ENCODE data around the gene C19orf67. TPM values are rescaled to one million over a fixed set of nuclear protein-coding genes. Genes with fewer than 3 reads are reported as not detected.

The C19orf67 gene
- total RNA-seq, 1 donor from 2014 or later = not detected

DNA sequence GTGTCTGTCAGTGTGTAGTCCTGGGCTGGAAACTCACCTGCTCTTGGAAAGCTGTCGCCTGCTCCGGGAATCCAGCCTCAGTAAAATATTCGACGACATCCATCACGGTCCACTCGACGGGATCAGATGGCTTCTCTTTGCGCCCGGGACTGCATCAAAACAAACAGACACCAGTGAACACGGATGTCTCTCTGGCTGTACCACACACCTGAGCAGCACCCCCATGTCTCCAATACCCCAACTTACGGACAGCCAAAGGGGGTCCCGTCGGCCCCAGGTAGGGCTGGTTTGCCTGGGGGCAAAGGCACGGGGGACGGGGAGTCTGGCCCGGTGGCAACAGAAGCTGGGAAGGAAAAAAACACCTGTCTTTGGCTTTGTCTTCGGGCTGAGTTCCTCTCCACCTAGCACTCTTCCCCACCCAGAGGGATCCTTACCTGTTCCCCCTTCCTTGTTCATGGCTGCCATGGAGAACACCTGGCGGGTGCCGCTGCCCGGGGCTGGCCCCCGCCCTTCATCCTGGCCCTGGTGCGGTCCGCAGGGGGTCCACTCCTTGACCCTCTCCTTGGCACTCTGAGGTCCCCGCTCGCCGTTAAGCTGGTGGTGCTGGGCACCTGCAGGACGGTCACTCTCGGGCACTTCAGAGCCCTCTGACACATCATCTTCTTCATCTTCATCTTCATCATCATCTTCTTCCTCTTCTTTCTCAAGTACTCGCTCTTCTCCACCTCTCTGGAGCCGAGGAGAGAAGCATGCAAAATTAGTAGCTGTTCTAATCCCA, 3.2 kb upstream of the C19orf67 start:
- DNase-seq (ENCODE audit: extremely low read depth, low read depth, low spot score) = no peak

DNA sequence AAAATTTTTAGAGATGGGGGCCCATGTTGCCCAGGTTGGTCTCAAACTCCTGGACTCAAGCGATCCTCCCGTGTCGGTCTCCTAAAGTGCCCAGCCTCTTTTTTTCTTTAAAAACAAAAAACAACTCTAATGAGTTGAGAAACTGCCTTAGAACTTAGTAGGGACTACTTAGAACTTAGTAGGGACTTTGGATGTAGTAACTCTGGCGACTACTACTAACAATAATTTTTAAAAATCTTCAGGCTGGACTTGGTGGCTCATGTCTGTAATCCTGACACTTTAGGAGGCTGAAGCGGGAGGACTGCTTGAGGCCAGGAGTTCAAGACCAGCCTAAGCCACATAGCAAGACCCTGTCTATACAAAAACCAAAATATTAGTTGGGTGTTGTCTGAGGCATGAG, 515 bp upstream of the C19orf67 start:
- no peak for DNase-seq (ENCODE audit: extremely low read depth, low read depth, low spot score)

DNA sequence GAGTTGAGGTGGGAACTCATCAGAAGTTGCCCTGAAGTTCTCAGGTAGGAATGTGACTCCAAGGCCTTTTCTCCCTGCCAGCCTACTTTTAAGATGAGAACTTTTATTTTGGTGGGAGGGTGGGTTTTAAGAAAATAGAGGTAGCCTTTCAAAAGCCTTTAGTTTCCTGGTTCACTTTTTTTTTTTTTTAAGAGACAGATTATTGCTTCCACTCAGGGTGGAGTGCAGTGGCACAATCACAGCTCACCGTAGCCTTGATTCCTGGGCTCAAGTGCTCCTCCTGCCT, 3.0 kb downstream of the C19orf67 start:
- DNase-seq (ENCODE audit: extremely low read depth, low read depth, low spot score) = no peak

DNA sequence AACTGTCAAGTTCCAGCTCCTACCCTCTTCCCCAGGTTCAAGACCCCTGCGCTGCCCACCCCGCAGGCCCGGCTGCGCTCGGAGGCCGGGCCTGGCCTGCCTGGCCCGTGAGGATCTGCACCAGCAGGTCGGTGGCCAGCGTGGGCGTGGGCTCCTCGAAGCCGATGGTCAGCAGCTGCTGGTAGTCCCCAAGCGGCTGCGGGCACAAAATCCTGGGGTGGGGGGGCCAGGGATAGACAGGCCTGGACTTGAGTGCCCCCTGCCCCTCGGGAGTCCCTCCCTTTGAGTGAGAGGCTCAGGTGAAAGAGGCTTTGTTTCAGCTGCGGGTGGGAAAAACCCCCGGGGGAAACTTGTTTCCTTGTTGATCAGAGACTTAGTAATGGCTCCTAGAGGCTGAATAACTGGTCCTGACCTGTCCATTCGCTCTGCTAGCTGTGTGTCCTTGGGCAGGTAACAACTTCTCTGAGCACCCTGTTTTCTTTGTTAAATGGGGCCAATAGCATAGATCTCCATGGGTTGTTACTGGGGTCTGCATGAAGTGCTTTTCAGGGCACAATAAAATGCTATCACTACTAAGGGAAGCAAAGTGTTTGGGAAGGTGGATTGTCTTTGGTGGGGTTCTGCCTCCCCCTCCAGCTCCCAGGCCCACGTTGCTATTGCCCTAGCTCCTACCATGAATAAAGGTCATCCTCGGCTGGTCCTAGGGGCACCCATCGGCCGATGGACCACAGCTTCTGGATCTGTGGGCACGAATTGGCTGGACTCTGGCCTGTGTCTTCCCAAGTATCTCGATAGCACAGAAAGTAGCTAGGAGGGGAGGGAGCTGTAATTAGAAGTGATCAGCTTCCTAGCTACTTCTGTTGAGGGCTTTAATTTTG, 3.5 kb downstream of the C19orf67 start:
- DNase-seq (ENCODE audit: extremely low read depth, low read depth, low spot score) = no peak

DNA sequence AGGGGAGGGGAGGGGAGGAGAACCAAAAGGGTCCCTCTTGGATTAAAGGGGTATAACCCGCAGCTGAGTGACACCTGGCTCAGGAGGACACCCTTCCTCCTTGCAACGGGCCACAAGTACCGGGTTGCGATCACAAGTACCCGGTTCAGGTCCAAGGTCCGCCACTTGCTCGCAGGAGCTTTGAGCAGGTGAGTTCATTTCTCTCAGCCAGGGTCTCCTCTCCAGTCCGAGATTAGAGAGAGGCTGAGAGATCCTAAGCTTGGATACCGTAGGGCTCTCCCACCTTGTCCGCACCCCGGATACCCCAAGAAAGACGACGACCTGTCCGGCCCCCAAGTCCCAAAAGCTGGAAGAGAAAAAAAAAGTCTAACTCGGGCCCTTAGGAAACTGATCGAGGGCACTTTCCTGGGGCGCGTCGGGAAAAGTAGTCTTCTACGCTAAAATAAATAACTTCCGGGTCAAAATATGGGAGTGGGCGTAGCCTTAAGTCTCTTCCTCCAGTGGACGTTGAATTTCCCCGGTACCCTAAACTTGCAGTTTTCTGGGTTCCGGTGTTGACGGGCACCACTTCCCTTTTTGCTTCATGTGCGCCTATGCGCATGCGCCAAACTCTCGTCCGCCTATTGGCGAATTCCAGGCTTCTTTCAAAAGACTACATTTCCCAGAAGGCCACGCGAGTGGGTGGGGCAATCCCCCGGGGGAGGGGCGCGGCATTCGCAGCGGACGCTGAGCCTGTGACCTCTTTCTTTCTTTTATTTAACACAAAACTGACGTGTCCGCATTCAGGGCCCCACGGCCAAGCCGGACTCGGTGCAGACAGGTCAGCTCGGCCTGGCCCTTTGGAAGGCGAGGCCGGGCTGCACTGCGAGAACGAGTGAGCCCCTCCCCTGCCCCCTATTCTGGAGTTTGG, 4.4 kb downstream of the C19orf67 start:
- peak; percentile 99 for DNase-seq (ENCODE audit: extremely low read depth, low read depth, low spot score)

DNA sequence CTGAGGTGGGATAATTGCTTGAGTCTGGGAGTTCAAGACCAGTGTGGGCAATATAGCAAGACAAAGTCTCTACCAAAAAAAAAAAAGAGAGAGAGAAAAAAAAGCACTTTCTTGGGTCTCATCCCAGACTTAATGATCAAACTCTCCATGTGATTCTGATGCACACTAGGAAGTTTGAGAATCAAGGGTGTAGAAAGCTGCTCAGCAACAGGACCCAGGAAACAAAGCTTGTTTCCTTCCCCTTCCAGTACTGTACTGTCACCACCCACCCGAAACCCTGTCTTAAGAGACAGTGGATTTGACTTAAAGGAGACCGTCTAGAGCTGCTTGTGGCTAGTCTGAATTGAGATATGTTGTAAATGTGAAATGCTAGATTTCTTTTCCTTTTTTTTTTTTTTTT, 7.2 kb downstream of the C19orf67 start:
- no peak for DNase-seq (ENCODE audit: extremely low read depth, low read depth, low spot score)

DNA sequence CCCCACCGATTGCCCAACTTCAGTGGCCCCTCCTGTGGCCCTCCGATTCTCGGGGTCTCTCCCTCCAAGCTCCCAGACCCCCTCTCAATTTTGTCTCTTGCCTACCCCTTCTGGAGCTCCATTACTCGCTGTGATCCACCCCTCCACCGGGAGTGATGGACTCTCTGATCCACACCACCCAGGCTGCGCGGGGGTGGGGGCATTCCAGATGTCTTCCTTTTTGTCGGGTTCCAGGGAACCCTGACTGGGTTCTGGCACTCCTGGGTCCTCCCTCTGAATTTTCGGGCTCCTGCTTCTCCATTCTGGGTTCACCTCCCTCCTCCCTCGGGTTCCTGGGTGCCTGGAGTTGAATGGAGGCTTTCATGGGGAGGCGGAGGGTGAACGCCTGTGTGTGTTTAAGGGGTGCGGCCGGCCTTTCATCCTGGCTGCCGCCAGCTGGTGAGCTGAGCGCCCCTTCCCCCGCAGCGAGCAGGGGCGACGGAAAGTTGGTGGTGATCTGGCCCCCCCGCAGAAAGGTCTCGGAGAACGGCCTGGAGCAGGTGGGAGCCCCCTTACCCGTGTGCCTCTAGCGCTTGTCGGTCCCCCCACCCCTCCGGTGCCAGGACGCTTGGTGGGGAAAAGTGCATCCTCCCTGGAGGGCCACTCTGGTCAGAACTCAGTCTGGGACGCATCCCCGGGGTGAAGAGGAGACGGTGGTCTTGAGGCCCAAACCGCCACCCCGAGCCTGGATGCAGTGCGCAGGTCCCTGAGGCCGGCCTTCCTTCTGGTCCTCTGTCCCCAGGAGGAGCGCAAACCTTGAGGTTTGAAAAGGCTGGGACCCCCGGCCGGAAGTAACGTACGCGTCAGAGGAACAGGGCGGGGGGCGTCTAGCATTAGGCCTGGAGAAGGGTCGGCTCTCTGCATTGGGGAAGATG, 11.4 kb downstream of the C19orf67 start:
- no peak for DNase-seq (ENCODE audit: extremely low read depth, low read depth, low spot score)

DNA sequence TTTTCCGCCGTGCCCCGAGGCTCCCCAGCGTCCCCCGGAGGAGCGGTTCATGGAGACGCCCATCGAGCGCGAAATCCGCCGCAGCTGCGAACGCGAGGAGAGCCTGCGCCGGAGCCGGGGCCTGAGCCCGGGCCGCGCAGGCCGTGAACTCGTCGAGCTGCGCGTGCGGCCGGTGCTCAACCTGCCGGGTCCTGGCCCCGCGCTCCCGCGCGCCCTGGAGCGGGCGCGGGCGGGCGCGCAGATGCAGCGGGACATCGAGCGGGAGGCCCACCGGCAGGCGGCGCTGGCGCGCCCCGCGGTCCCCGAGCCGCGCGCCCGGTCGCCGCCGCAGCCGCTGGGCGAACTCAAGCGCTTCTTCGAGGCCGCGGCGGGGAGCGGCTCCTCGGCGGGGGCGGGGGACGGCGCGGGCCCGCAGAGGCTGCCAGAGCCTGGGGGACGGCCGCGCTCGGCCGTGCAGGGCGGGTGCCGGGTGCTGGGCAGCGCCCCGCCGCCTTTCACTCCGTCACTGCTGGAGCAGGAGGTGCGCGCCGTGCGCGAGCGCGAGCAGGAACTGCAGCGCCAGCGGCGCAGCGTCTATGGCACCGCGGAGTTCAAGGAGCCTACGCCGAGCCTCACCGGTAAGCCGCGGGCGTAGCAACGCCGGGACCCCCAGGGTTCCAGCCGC, 12.2 kb downstream of the C19orf67 start:
- no peak for DNase-seq (ENCODE audit: extremely low read depth, low read depth, low spot score)

DNA sequence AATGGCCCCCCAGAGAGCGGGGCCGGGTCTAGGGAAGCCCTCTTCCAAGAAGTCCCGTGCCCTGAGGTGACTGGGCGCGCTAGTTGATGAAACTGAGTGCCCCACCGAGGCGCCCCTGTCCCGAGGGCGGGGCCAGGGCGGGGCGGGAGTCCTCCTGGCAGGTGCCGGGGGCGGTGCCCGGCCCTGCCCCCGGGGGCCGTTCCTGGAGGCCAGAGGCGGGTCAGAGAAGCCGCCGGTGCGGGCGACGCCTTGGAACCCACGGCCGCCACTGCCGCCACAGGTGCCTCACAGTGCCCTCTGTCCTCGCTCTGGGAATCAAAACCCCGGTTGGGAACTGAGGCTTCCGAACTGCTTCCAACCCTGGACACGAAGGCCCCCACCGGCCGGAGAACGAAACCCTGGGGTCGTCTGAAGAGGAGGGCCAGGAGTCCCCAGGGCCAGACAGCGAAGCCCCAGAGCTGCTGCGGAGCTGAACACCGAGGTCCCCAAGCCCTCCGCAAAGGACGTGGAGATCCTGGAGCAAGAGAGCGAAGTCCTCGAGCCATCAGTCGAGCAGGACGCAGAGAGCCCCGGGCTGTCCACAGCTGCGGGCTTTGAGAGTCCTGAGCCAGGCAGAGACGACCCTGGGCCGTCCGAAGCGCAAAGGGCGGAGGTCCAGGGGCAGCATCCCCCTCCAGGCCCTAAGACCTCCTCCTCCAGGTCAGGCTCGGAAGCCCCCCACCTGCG, 12.9 kb downstream of the C19orf67 start, which contains the start of gene MISP3:
Gene MISP3, plus strand, starts transcription at position 252 of the 726 bp plus-strand sequence. CDS start 524 bp downstream, outside the sequence.
- DNase-seq (ENCODE audit: extremely low read depth, low read depth, low spot score) = no peak

DNA sequence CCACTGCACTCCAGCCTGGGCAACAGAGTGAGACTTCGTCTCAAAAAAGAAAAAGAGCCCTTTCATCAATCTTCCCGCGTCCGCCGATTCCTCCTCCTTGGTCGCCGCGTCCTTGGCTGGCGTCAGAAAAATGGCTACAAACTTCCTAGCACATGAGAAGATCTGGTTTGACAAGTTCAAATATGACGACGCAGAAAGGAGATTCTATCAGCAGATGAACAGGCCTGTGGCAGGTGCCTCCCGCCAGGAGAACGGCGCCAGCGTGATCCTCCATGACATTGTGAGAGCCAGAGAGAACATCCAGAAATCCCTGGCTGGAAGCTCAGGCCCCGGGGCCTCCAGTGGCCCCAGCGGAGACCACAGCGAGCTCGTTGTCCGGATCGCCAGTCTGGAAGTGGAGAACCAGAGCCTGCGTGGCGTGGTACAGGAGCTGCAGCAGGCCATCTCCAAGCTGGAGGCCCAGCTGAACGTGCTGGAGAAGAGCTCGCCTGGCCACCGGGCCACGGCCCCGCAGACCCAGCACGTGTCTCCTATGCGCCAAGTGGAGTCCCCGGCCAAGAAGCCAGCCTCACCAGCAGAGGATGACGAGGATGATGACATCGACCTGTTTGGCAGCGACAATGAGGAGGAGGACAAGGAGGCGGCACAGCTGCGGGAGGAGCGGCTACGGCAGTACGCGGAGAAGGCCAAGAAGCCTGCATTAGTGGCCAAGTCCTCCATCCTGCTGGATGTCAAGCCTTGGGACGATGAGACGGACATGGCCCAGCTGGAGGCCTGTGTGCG, 15.1 kb downstream of the C19orf67 start:
- no peak for DNase-seq (ENCODE audit: extremely low read depth, low read depth, low spot score)

DNA sequence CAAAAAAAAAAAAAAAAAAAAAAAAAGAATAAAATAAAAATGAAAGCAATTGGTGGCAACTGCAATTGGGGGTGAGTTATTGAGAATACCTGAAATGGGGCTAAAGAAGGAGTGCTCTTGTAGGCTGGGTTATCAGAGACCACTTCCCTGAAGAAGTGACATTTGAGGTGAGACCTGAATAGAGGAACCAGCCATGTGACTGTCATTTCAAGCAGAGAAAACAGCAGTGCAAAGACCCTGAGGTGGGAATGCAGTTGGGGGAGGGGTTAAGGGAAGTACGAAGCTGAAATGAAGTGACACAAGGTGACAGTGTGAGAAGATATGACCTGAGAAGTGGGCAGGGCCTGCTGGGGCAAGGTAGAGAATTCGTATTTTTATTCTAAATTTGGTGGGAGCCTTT, 19.4 kb downstream of the C19orf67 start:
- DNase-seq (ENCODE audit: extremely low read depth, low read depth, low spot score) = no peak

DNA sequence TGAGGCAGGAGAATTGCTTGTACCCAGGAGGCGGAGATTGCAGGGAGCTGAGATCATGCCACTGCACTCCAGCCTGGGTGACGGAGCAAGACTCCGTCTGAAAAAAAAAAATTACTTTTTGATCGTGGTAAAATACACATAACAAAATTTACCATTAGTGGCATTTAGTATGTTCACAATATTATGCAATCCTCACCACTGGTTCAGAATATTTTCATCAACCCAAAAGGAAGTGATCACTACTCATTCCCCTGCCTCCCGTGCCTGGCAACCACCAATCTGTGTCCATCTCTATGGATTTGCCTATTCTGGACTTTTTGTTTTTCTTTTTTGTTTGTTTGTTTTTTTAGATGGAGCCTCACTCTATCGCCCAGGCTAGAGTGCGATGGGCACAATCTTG, 22.5 kb downstream of the C19orf67 start:
- DNase-seq (ENCODE audit: extremely low read depth, low read depth, low spot score) = no peak

DNA sequence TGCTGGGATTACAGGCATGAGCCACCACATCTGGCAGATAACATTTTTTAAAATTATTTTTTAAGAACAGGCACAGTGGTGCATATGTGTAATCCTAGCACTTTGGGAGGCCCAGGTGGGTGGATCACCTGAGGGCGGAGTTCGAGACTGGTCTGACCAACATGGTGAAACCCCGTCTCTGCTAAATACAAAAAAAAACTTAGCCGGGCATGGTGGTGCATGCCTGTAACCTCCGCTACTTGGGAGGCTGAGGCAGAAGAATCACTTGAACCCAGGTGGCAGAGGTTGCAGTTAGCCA, 23.1 kb downstream of the C19orf67 start:
- no peak for DNase-seq (ENCODE audit: extremely low read depth, low read depth, low spot score)

DNA sequence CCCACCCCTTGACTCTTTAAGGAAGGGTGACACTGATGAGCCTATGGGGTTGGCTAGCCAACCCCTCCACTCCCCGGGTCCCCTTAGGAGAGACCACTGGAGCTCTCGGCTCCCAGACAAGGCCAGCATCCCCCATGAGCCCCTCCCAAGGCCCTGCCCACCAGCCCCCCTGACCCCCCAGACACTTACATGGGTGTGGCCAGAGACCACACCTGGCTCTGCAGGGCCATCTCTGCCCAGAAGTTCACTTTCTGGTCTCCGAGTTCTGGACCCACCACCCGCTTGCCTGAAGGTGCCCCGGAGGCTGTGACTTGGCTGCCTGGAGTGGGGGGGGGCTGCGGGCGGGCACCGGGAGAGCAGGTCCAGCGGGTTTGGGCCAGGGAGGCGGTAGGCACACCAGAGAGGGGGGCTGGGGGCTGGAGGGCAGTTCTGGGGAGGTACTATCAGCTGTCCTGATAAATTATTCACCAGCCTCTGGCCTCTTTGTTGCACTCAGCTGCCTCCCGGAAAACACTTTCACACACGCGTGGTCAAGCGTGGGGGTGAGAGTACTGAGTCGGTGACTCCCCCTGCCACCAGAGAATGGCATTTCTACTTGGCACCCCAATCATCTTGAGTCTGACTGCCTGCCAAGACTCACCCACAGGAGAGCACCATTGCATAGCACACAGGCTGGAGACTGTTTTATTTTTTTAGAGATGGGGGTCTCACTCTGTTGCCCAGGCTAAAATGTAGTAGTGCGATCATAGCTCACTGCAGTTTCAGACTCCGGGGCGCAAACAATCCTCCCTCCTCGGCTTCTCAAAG, 23.6 kb downstream of the C19orf67 start, which contains the start of gene PALM3:
Gene PALM3, minus strand, starts transcription at position 326 of the 807 bp plus-strand sequence. Its CDS starts 96 bp downstream, at position 230.
- DNase-seq (ENCODE audit: extremely low read depth, low read depth, low spot score) = no peak

DNA sequence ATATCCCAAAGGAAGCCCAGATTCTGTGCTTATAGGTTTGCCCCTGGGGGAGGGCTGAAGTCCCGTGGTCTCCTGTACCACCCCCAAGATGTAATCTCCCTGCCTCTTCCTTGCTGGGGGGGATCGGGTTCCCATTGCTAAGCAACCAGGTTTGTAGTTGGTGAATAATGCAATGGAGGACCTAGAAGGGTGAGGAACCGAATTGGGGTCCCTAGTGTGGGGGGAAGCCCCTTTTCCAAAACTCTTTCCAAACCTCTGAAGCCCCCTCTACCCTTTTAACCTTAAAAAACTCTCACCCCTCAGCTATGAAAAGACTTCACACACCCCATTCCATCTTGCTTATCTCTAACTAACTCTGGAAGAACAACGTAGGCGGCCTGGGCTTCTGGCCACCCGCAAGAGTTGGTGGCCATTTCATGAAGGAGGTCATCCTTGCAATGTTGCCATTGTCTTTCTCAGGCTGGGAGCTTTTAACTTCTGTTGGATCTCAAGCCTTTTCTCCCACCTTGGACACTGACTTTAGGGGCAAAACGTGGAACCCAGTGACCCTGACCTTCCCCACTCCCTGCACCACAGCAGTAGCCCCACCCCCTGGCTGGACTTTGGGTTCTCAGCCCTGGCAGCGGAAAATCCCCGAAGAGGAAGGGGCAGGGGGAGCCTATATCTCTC, 24.4 kb downstream of the C19orf67 start:
- DNase-seq (ENCODE audit: extremely low read depth, low read depth, low spot score) = no peak

DNA sequence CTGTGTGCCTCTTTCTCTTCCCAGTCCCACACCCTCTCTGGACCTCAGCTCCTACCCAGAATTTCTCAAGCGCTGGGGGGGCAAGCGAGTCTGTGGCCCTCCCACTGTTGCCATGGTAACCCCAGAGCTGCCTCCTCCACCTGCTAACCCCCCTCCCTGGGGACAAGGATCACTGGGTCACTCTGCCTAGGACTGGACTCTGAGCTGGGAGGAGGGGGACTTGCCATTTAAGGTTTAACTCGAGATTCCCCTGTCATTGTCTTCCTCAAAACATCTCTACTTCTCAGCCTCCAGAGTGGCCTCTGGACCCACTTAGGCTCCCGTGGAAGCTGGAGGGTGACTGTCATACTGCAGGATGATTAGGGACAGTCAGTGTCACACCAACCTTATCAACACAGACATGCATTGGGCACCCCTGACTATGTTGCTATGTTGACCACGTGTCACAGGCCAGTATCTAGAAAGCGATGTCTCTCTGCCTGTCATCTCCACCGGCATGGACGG, 25.9 kb downstream of the C19orf67 start:
- DNase-seq (ENCODE audit: extremely low read depth, low read depth, low spot score) = no peak

DNA sequence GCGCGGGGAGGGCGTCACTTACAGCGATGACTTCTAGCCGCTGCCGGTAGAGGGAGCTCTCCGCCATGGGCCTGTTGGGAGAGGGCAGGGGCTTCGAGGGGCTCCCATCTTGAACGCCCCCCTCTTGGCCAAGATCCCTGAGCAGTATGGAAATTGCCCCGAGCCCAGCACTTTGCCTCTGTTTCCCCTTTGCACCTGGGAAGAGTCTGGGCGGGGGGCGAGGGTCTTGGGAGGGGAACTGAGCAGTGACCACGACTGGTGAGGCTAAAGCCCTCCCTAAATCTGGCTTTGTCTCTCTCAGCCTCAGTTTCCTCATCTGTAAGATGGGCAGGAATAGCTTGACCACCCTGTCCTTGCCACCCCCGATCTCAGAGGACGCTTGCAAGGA, 26.5 kb downstream of the C19orf67 start:
- DNase-seq (ENCODE audit: extremely low read depth, low read depth, low spot score) = no peak
